ENCODE data around the gene DHRS13.

GRCh38 chr17:28916302-28916934, 13.5 kb upstream of the DHRS13 start:
- TF ChIP-seq, protein P1, sequence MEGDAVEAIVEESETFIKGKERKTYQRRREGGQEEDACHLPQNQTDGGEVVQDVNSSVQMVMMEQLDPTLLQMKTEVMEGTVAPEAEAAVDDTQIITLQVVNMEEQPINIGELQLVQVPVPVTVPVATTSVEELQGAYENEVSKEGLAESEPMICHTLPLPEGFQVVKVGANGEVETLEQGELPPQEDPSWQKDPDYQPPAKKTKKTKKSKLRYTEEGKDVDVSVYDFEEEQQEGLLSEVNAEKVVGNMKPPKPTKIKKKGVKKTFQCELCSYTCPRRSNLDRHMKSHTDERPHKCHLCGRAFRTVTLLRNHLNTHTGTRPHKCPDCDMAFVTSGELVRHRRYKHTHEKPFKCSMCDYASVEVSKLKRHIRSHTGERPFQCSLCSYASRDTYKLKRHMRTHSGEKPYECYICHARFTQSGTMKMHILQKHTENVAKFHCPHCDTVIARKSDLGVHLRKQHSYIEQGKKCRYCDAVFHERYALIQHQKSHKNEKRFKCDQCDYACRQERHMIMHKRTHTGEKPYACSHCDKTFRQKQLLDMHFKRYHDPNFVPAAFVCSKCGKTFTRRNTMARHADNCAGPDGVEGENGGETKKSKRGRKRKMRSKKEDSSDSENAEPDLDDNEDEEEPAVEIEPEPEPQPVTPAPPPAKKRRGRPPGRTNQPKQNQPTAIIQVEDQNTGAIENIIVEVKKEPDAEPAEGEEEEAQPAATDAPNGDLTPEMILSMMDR (optimal IDR thresholded peaks at IDR 0.05 in 1 of 3, IDR thresholded peaks at IDR 0.05 in 1 of 3, conservative IDR thresholded peaks at IDR 0.05 in 1 of 3; ENCODE audit: extremely low read depth in 1 of 3, insufficient read depth in 2 of 3, low read length in 3 of 3), result peak; percentile 38 to 57 (median 54)
- no peak for TF ChIP-seq EZH2 (IDR thresholded peaks at IDR 0.05; ENCODE audit: low read length)

All from keratinocyte (primary cell).